ENCODE data around the gene ELANE. TPM values are rescaled to one million over a fixed set of nuclear protein-coding genes. Genes with fewer than 3 reads are reported as not detected.

Gene ELANE
- total RNA-seq, 1 donor from 2014 or later = not detected

- H3K4me3 Mint-ChIP-seq (ENCODE audit: unreplicated experiment) = no peak overlapping the region
- H3K27ac Mint-ChIP-seq (ENCODE audit: unreplicated experiment) = no peak overlapping the region
- H3K4me1 Mint-ChIP-seq (ENCODE audit: unreplicated experiment) = no peaks in the 10 kb centered on the region
- DNase-seq (ENCODE audit: low spot score) = no peak
- no peak for TF ChIP-seq CTCF (IDR thresholded peaks at IDR 0.05; ENCODE audit: unreplicated experiment)
- H3K36me3 Mint-ChIP-seq (ENCODE audit: low read depth, unreplicated experiment) = no peaks in the 10 kb centered on the region
- H3K9me3 Mint-ChIP-seq (ENCODE audit: unreplicated experiment) = no peaks in the 10 kb centered on the region
- peaks cover 11% of the 10 kb centered on the region for H3K27me3 Mint-ChIP-seq (ENCODE audit: unreplicated experiment)
Measured at GRCh38 chr19:861141-861755, 9.1 kb downstream of the ELANE start.

GRCh38 chr19:861756-862580 is 9.9 kb downstream of the ELANE start:
- Mint-ChIP-seq H3K27me3 (ENCODE audit: unreplicated experiment) (peaks cover 11% of the 10 kb centered on the region), H3K36me3 (ENCODE audit: low read depth, unreplicated experiment) (no peaks in the 10 kb centered on the region), H3K4me1 (ENCODE audit: unreplicated experiment) (no peaks in the 10 kb centered on the region), H3K4me3 (ENCODE audit: unreplicated experiment) (no peak overlapping the region), H3K27ac (ENCODE audit: unreplicated experiment) (no peak overlapping the region), H3K9me3 (ENCODE audit: unreplicated experiment) (no peaks in the 10 kb centered on the region)
- no peak for DNase-seq (ENCODE audit: low spot score)
- no peak for TF ChIP-seq CTCF (IDR thresholded peaks at IDR 0.05; ENCODE audit: unreplicated experiment)

GRCh38 chr19:862581-863314 is 10.6 kb downstream of the ELANE start:
- H3K27ac Mint-ChIP-seq (ENCODE audit: unreplicated experiment) = peak overlapping the region; percentile 30
- no peaks in the 10 kb centered on the region for H3K9me3 Mint-ChIP-seq (ENCODE audit: unreplicated experiment)
- H3K27me3 Mint-ChIP-seq (ENCODE audit: unreplicated experiment) = peaks cover 13% of the 10 kb centered on the region
- H3K4me1 Mint-ChIP-seq (ENCODE audit: unreplicated experiment) = no peaks in the 10 kb centered on the region
- H3K4me3 Mint-ChIP-seq (ENCODE audit: unreplicated experiment) = peak overlapping the region; percentile 24
- TF ChIP-seq CTCF (IDR thresholded peaks at IDR 0.05; ENCODE audit: unreplicated experiment) = no peak
- DNase-seq (ENCODE audit: low spot score) = peak; percentile 56
- peaks cover 4% of the 10 kb centered on the region for H3K36me3 Mint-ChIP-seq (ENCODE audit: low read depth, unreplicated experiment)

- Mint-ChIP-seq H3K4me1 (ENCODE audit: unreplicated experiment) (no peaks in the 10 kb centered on the region), H3K4me3 (ENCODE audit: unreplicated experiment) (no peak overlapping the region), H3K9me3 (ENCODE audit: unreplicated experiment) (no peaks in the 10 kb centered on the region), H3K27me3 (ENCODE audit: unreplicated experiment) (peaks cover 12% of the 10 kb centered on the region), H3K36me3 (ENCODE audit: low read depth, unreplicated experiment) (peaks cover 4% of the 10 kb centered on the region), H3K27ac (ENCODE audit: unreplicated experiment) (no peak overlapping the region)
- no peak for DNase-seq (ENCODE audit: low spot score)
- TF ChIP-seq CTCF (IDR thresholded peaks at IDR 0.05; ENCODE audit: unreplicated experiment) = no peak
Measured at GRCh38 chr19:863315-863620, 11.2 kb downstream of the ELANE start.
